AG09309 (cell line): ENCODE results near the gene DMGDH.
"Not testable (repeated sequence)": the region's sequence is repeated elsewhere in the genome, so short reads cannot be mapped to it uniquely, and the experiment has no call there.

Source experiments
- DNase-seq: peaks from one replicate; pipeline ENCODE4 v3.0.0-alpha.2; 2010; ENCODE audit warnings: low read depth
- H3K4me3 ChIP-seq: 2 replicates; pipeline ENCODE4 v1.5.1; 2011; ENCODE audit warnings: mild to moderate bottlenecking, low read depth, low read length, moderate library complexity; ENCODE audit not compliant: control insufficient read depth
- TF ChIP-seq, protein P1 (sequence below): IDR thresholded peaks from 2 replicates; pipeline ENCODE4 v1.5.1; 2011; ENCODE audit warnings: mild to moderate bottlenecking, low read depth, low read length, inconsistent platforms; ENCODE audit not compliant: insufficient read depth, control insufficient read depth; ENCODE audit errors: missing control alignments

The DMGDH gene

DNA sequence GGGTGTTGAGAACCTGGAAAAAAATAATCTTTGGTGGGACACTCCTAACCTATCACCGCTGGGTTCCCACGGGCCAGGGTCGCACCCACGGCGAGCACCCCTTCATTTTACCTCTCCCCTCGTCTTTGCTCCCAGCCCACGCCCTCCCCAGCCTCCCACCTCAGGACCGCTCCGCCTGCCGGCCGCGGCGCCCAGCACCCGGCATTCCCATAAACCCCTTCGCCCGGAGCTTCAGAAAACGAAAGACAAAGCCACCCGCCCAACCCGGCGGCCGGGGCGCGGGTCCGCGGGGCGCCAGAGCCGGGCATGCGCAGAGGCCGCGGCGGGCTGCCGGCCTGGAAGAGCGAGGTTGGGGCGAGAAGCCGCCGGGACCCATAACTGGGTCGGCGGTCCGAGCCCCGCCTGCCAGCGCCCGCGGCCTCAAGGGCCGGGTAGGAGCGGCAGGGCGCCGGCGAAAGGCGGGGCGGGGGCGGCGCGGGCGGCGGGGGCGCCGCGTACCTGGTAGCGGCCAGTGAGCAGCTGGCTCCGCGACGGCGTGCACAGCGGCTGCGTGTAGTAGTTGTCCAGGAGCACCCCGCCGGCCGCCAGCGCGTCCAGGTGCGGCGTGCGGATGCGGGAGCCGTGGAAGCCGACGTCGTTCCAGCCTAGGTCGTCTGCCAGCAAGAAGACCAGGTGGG lies 84.9 kb downstream of the DMGDH start:
- no peak for DNase-seq
- TF ChIP-seq, protein P1, sequence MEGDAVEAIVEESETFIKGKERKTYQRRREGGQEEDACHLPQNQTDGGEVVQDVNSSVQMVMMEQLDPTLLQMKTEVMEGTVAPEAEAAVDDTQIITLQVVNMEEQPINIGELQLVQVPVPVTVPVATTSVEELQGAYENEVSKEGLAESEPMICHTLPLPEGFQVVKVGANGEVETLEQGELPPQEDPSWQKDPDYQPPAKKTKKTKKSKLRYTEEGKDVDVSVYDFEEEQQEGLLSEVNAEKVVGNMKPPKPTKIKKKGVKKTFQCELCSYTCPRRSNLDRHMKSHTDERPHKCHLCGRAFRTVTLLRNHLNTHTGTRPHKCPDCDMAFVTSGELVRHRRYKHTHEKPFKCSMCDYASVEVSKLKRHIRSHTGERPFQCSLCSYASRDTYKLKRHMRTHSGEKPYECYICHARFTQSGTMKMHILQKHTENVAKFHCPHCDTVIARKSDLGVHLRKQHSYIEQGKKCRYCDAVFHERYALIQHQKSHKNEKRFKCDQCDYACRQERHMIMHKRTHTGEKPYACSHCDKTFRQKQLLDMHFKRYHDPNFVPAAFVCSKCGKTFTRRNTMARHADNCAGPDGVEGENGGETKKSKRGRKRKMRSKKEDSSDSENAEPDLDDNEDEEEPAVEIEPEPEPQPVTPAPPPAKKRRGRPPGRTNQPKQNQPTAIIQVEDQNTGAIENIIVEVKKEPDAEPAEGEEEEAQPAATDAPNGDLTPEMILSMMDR, result peak; percentile 46

DNA sequence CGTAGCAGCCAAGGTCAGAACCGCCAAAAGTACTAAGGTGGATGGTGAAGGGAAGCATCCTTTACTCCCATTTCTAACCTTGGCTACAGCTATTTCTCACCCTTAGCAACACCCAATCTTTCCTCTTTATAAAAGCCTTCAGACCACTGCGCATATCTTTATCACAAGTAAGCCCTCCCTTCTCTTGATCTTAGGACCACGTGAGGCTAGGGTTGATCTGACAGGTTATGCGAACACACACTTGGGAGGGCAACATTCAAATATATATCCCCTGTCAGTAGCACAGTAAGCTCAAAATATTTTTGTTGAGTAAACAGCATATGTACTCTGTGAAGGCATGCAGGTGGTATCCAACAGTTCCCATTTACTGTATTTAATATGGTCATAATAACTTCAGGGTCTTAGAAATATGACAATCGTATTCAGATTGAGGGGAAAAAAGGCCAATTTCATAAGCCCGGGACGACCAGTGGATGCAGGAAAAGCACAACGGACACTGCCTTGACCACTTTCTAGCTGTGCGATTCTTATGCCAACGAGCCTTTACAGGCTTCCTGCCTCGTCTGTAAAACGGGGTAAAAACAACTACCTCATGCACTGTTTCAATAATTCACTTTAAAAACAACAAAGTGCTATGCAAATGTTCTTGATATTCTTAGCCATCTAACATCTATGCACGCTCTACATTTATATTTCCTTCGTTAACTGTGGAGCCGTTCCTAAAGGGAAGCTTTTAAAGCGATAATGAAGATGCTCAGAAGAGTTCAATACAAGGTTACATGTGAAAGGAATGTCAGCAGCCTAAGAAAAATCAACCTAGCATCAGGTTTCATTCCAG lies 85.7 kb downstream of the DMGDH start:
- TF ChIP-seq, protein P1, result no peak

More for the DNA sequence above, 84.9 kb downstream of the DMGDH start:
- peak overlapping the region; percentile 69 for H3K4me3 ChIP-seq

DNA sequence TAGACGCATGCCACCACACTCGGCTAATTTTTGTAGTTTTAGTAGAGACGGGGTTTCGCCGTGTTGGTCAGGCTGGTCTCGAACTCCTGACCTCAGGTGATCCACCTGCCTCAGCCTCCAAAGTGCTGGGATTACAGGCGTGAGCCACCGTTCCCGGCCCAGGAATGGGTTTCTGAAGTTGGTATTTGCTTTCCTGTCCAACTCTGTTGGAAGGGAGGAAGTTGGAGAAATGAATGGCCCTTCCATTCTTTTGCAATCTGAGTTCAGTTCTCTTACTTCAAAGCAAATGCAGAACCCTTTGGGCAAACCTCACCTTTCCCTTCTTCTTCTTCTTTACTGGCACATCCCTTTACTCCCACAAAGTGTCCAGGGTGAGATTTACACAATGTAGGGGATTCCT lies 86.3 kb downstream of the DMGDH start:
- not testable (repeated sequence) for H3K4me3 ChIP-seq, DNase-seq

More for the DNA sequence above, 85.7 kb downstream of the DMGDH start:
- DNase-seq, result no peak
- peak overlapping the region; percentile 69 for H3K4me3 ChIP-seq

DNA sequence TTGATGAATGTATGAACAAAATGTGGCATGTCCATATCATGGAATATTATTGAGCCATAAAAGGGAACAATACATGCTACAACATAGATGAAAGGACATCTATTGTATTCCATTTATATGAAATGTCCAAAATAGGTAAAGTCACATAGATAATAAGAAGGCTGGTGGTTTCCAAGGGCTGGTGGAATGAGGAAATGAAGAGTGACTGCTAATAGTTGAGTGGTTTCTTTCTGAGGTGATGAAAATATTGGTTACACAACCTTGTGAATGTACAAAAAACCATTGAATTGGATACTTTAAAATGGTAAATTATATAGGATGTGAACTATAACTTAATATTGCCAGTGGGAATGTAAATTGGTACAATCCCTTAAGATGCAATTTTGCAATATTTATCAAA lies 89.6 kb downstream of the DMGDH start:
- no peak for DNase-seq
- TF ChIP-seq, protein P1, result no peak
- no peak overlapping the region for H3K4me3 ChIP-seq

DNA sequence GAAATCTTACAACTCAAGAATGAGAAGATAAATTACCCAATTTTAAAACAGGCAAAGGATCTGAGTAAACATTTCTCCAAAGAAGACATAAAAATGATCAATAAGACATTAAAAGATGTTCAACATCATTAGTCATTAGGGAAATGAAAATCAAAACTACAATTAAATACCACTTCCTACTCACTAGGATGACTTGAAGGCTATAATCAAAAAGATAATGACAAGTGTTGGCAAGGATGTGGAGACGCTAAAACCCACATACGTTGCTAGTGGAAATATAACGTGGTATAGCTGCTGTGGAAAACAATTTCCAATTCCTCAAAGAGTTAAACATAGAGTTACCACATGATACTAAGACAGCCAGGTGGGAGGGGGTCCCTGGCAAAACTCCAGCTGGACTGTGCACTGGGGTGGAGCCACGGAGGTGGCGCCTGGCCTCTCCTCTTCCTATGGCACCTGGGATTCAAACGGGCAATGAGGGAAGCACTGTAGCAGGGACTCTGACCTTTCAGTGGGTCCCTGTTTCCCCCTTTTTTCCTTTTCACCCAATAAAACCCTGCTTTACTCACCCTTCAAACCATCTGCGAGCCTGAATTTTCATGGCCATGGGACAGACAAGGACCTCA lies 90.2 kb downstream of the DMGDH start:
- no peak overlapping the region for H3K4me3 ChIP-seq
- no peak for DNase-seq
- TF ChIP-seq, protein P1, result no peak

DNA sequence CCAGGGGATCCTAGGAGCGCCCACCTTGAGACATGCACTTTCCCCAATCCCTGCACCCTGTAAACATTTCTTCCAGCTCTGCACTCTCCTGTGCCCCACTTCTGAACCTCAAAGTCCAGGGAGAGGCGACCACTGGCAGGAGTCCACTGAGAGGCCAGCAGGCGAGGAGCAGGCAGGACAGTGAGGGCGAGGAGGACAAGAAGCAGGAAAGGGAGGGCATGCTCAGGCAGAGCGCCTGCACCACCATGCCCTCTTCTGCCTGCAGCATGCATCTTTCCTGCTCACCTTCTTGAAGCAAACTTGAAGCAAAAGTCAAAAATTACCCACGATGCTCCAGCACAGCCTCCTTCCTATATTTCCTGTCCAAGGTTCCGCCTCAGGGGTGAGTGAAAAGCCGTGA lies 94.4 kb downstream of the DMGDH start:
- TF ChIP-seq, protein P1, result no peak
- H3K4me3 ChIP-seq, result no peak overlapping the region
- no peak for DNase-seq

DNA sequence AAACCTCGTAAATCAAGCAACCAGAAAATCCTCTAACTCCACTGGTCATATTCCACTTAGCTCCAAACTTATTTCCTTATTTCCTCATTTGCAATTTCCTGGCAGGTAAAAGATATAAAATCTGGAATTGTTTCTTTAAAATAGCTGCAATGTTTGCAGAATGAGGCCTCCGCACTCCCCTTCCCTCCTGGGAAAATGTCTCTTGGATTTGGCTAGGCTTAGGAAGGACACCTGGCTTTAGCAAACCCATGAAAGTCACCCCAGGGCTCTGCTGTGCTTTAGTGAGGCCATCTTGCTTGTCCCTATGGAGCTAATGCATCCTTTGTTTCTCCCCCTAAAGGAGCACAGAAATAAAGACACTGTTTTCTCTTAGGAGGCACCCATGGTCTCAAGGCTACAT lies 94.9 kb downstream of the DMGDH start:
- no peak overlapping the region for H3K4me3 ChIP-seq
- no peak for DNase-seq
- TF ChIP-seq, protein P1, result no peak
